Vagina (tissue), 2 donors: ENCODE results near the gene CSRNP2. TPM values are rescaled to one million over a fixed set of nuclear protein-coding genes. Genes with fewer than 3 reads are reported as not detected.

Experiments used
- DNase-seq, 2 donors: peaks; one replicate each; pipeline ENCODE4 v3.0.0-alpha.2; 2017; ENCODE audit errors: extremely low spot score in 2 of 2
- H3K27ac ChIP-seq: fragments of 200-600 bp; sonication (generic); one replicate; pipeline ENCODE4 v1.5.1; 2019
- H3K27me3 ChIP-seq: fragments of 200-600 bp; sonication (generic); one replicate; pipeline ENCODE4 v1.5.1; 2019
- H3K36me3 ChIP-seq, 2 donors: fragments of 200-600 bp; sonication (generic); one replicate each; pipeline ENCODE4 v1.5.1; 2017 to 2019
- H3K4me1 ChIP-seq: fragments of 200-600 bp; sonication (generic); one replicate; pipeline ENCODE4 v1.5.1; 2019
- H3K4me3 ChIP-seq, 2 donors: fragments of 200-600 bp; sonication (generic); 1 replicate in 1 of 2; 2 replicates in 1 of 2; pipeline ENCODE4 v1.5.1; 2016 to 2019
- H3K9me3 ChIP-seq: fragments of 200-600 bp; sonication (generic); one replicate; pipeline ENCODE4 v1.5.1; 2019
- POLR2A ChIP-seq, 2 donors: fragments of 450-650 bp; IDR thresholded peaks; one replicate each; pipeline ENCODE4 v1.6.1; 2017; ENCODE audit warnings: antibody characterized with exemption in 2 of 2, mild to moderate bottlenecking in 2 of 2, moderate library complexity in 2 of 2
- POLR2AphosphoS5 ChIP-seq, 2 donors: sonication (generic); formaldehyde crosslinking; IDR thresholded peaks; one replicate each; pipeline ENCODE4 v1.9.0; 2017; ENCODE audit warnings: antibody characterized with exemption in 2 of 2, mild to moderate bottlenecking in 2 of 2, low read depth in 1 of 2; ENCODE audit not compliant: insufficient read depth in 1 of 2
- intact Hi-C: fragments of 100-400 bp; cut with DNase I; formaldehyde crosslinking; loops from one replicate; pipeline ENCODE4 v1.15.1; 2023
- total RNA-seq: library from RNA; depleted of rRNA; stranded (reverse); fragments of >200 nt; gene quantifications from one replicate; pipeline ENCODE4 v1.2.3, GENCODE V29; 2016
- TF ChIP-seq, protein P1 (sequence below), 3 experiments: fragments of 450-650 bp in 2 of 3; fragments of 200-600 bp in 1 of 3; sonication (generic) in 1 of 3; IDR thresholded peaks; one replicate each; pipeline ENCODE4 v1.5.1; 2017 to 2019; ENCODE audit warnings: antibody characterized with exemption in 3 of 3, mild to moderate bottlenecking in 2 of 3, moderate library complexity in 2 of 3

The CSRNP2 gene
- total RNA-seq, 1 donor from 2014 or later: 19.9 TPM

DNA sequence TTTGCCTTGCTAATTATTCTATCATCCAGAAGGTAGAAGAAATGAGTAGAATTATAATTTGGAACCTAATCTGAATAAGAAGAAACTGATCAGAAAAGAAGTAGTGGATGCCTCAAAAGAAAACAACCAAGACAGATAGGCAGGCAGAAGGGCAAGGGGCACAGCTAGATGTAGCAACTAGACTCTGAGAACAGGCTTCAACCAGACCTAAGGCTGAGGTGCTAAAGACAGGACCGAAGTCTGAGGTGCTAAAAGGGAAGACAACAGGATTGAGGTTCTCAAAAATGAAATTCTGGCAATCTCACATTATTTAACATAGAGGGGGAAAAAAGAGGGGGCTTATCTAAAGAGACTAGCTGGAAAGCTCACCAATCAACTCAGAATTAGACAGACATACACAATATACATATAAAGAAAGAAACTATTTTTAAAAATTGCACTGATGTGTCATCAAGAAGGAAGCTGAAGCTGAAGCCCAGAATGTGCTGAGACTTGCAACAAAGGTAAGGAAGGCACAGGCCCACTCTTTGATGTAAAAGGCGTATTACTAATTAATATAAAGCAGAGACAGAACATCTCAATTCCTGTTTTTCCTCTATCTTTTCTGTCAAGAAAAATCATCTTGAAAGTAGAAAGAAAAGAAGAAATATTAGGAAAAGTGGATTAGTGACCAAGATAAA is 43.8 kb upstream of the CSRNP2 start:
- no peaks in the 10 kb centered on the region for H3K4me1 ChIP-seq
- no peak for DNase-seq
- no peak overlapping the region for H3K27ac ChIP-seq
- TF ChIP-seq POLR2A (IDR thresholded peaks at IDR 0.05) (no peak), POLR2AphosphoS5 (IDR thresholded peaks at IDR 0.05; ENCODE audit: insufficient read depth in 1 of 2, low read depth in 1 of 2) (peak in 1 of 2 donors; percentile 44)
- TF ChIP-seq, protein P1, sequence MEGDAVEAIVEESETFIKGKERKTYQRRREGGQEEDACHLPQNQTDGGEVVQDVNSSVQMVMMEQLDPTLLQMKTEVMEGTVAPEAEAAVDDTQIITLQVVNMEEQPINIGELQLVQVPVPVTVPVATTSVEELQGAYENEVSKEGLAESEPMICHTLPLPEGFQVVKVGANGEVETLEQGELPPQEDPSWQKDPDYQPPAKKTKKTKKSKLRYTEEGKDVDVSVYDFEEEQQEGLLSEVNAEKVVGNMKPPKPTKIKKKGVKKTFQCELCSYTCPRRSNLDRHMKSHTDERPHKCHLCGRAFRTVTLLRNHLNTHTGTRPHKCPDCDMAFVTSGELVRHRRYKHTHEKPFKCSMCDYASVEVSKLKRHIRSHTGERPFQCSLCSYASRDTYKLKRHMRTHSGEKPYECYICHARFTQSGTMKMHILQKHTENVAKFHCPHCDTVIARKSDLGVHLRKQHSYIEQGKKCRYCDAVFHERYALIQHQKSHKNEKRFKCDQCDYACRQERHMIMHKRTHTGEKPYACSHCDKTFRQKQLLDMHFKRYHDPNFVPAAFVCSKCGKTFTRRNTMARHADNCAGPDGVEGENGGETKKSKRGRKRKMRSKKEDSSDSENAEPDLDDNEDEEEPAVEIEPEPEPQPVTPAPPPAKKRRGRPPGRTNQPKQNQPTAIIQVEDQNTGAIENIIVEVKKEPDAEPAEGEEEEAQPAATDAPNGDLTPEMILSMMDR (IDR thresholded peaks at IDR 0.05): no peak
- intact Hi-C loops: no loop called here
- no peaks in the 10 kb centered on the region for H3K9me3 ChIP-seq
- H3K36me3 ChIP-seq: no peaks in the 10 kb centered on the region
- H3K4me3 ChIP-seq: no peak overlapping the region
- H3K27me3 ChIP-seq: no peaks in the 10 kb centered on the region

DNA sequence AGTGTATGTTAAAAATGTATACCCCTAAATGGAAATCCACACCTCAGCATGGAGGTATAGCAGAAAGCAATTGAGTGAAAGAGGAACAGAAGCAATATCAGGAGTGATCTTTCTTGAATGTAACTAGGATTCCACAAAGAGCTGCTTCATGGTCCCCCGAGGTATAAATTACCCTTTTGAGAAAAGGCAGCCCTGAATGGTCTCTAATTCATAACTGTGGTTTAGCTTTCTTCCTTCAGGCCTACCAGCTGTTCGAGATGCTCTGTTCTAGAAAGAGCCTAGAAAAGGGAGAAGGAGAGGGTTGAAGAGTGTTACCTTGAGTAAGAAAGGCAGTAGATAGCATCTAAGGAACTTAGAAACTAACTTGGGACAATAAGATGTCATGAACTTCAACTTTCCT is 42.9 kb upstream of the CSRNP2 start:
- DNase-seq: no peak
- H3K9me3 ChIP-seq: no peaks in the 10 kb centered on the region
- no peaks in the 10 kb centered on the region for H3K36me3 ChIP-seq
- TF ChIP-seq, protein P1 (IDR thresholded peaks at IDR 0.05): no peak
- TF ChIP-seq POLR2A (IDR thresholded peaks at IDR 0.05) (no peak), POLR2AphosphoS5 (IDR thresholded peaks at IDR 0.05; ENCODE audit: insufficient read depth in 1 of 2, low read depth in 1 of 2) (no peak)
- intact Hi-C loops: no loop called here
- H3K27me3 ChIP-seq: no peaks in the 10 kb centered on the region
- H3K27ac ChIP-seq: no peak overlapping the region
- H3K4me1 ChIP-seq: no peaks in the 10 kb centered on the region
- no peak overlapping the region for H3K4me3 ChIP-seq

DNA sequence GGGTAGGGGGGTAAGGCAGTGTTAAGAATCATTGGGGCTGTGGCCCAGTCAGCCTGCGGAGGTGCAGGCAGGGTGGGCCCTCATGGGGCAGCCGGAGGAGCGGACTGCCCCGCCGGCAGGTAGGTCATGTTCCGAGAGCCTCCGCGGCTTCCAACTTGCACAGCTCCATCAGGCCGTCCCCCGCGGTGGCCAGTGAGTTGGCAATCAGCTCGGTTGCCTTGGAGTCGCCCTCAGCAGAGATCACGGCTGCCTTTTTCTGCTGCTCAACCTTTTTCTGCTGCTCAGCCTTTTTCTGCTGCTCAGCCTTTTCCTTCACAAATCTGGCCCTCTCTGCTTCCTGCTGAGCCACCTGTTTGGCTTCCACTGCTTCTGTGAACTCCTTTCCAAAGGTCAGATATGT is 41.1 kb upstream of the CSRNP2 start:
- intact Hi-C loops: no loop called here
- DNase-seq: no peak
- Histone ChIP-seq H3K4me1 (no peaks in the 10 kb centered on the region), H3K27me3 (no peaks in the 10 kb centered on the region), H3K27ac (no peak overlapping the region), H3K4me3 (no peak overlapping the region), H3K9me3 (no peaks in the 10 kb centered on the region), H3K36me3 (no peaks in the 10 kb centered on the region)
- no peak for TF ChIP-seq POLR2AphosphoS5 (IDR thresholded peaks at IDR 0.05; ENCODE audit: insufficient read depth in 1 of 2, low read depth in 1 of 2)
- TF ChIP-seq, protein P1 (IDR thresholded peaks at IDR 0.05): no peak
- no peak for TF ChIP-seq POLR2A (IDR thresholded peaks at IDR 0.05)

DNA sequence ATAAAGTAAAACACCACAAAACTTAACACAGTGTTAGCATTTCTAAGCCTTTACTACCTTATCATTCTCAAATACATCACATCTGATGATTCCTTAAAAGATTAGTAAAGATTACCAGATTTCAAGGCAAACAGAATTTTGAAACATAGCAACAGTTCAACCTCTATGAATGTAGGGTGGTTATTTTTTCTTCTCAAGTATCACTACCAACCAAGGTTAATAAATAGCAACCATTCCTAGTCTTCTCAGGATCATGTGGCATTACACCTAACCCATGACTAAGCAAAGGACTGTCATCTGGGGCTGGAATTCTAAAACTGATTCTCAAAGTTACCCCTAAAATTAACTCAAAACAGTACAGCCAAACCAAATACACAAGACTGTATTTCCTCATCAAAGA is 39.4 kb upstream of the CSRNP2 start:
- no peak for DNase-seq
- Histone ChIP-seq H3K9me3 (no peaks in the 10 kb centered on the region), H3K27ac (no peak overlapping the region), H3K4me1 (no peaks in the 10 kb centered on the region), H3K4me3 (no peak overlapping the region), H3K27me3 (no peaks in the 10 kb centered on the region), H3K36me3 (no peaks in the 10 kb centered on the region)
- TF ChIP-seq POLR2A (IDR thresholded peaks at IDR 0.05) (no peak), POLR2AphosphoS5 (IDR thresholded peaks at IDR 0.05; ENCODE audit: insufficient read depth in 1 of 2, low read depth in 1 of 2) (no peak)
- TF ChIP-seq, protein P1 (IDR thresholded peaks at IDR 0.05): no peak
- intact Hi-C loops: no loop called here

DNA sequence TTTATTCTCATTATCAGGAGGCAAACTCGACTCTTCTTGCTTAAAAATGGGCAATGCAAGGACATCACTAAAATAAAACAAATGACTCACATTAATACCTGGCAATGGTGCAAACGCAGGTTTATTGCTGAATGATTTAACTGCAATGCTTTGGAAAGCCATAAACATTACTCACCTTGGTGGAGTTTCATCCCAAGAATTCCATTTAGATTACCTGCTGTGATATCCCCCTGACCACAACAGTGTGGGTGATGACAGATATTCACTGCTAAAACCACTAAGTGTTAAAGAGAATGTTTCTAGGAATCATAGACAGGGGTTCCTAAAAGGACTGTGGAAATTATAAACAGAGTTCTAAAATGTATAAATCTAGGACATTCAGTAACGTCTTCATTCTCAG is 35.3 kb upstream of the CSRNP2 start:
- peaks cover 0 to 22% of the 10 kb centered on the region in 2 donors for H3K36me3 ChIP-seq
- H3K27ac ChIP-seq: no peak overlapping the region
- no peaks in the 10 kb centered on the region for H3K4me1 ChIP-seq
- H3K27me3 ChIP-seq: no peaks in the 10 kb centered on the region
- intact Hi-C loops: no loop called here
- TF ChIP-seq, protein P1 (IDR thresholded peaks at IDR 0.05): no peak
- no peak for TF ChIP-seq POLR2A (IDR thresholded peaks at IDR 0.05)
- no peak for TF ChIP-seq POLR2AphosphoS5 (IDR thresholded peaks at IDR 0.05; ENCODE audit: insufficient read depth in 1 of 2, low read depth in 1 of 2)
- DNase-seq: no peak
- H3K9me3 ChIP-seq: no peaks in the 10 kb centered on the region
- no peak overlapping the region for H3K4me3 ChIP-seq
